ENCODE results near the gene AQP9.

GRCh38 chr15:58217460-58217859 is 79.3 kb downstream of the AQP9 start:
- TF ChIP-seq SIN3A (IDR thresholded peaks at IDR 0.05; ENCODE audit: borderline replicate concordance, insufficient read depth, low read depth, low read length) (no peak), REST (IDR thresholded peaks at IDR 0.05; ENCODE audit: insufficient read depth in 1 of 2, low read depth in 2 of 2, low read length in 1 of 2) (no peak), POLR2AphosphoS5 (IDR thresholded peaks at IDR 0.05; ENCODE audit: low read depth, low read length) (no peak), CTCF (IDR thresholded peaks at IDR 0.05) (peak; percentile 31; the same call in 1 of the 2 replicates), TCF7L2 (IDR thresholded peaks at IDR 0.05; ENCODE audit: low read depth, low read length) (no peak)

Measured in Panc1 (cell line).